Trophoblast cell (in vitro differentiated cells and primary cell): Measurements from ENCODE around the gene PRDM1.

Source experiments
- DNase-seq, 2 donors: peaks; one replicate each; pipeline ENCODE4 v3.0.0-alpha.2; 2016
- H2AFZ ChIP-seq: 2 replicates; pipeline ENCODE4 v1.6.1; 2013; ENCODE audit warnings: low read length, moderate library complexity, mild to moderate bottlenecking; ENCODE audit not compliant: insufficient read depth, poor library complexity
- H2AK5ac ChIP-seq: 2 replicates; pipeline ENCODE4 v1.6.1; 2013; ENCODE audit warnings: mild to moderate bottlenecking, low read length
- H2BK120ac ChIP-seq: 2 replicates; pipeline ENCODE4 v1.6.1; 2013; ENCODE audit warnings: low read length, mild to moderate bottlenecking, moderate library complexity; ENCODE audit not compliant: insufficient read depth, poor library complexity
- H2BK12ac ChIP-seq: 2 replicates; pipeline ENCODE4 v1.6.1; 2013; ENCODE audit warnings: mild to moderate bottlenecking, low read length, moderate library complexity
- H2BK5ac ChIP-seq: 2 replicates; pipeline ENCODE4 v1.6.1; 2013; ENCODE audit warnings: low read length, low read depth, moderate library complexity, mild to moderate bottlenecking; ENCODE audit not compliant: poor library complexity
- H3K14ac ChIP-seq: 2 replicates; pipeline ENCODE4 v1.6.1; 2013; ENCODE audit warnings: mild to moderate bottlenecking, low read length
- H3K18ac ChIP-seq: 2 replicates; pipeline ENCODE4 v1.6.1; 2013; ENCODE audit warnings: mild to moderate bottlenecking, low read length
- H3K23ac ChIP-seq: 2 replicates; pipeline ENCODE4 v1.6.1; 2013; ENCODE audit warnings: low read length
- H3K27ac ChIP-seq: 2 replicates; pipeline ENCODE4 v1.5.1; 2013; ENCODE audit warnings: low read depth, mild to moderate bottlenecking, inconsistent platforms, low read length, moderate library complexity
- H3K27me3 ChIP-seq: 2 replicates; pipeline ENCODE4 v1.6.1; 2013; ENCODE audit warnings: inconsistent platforms, mild to moderate bottlenecking, low read length, moderate library complexity; ENCODE audit not compliant: insufficient read depth
- H3K36me3 ChIP-seq, 2 experiments: 1 replicate in 1 of 2; 2 replicates in 1 of 2; pipeline ENCODE4 v1.6.1; 2013; ENCODE audit warnings: low read length in 2 of 2, mild to moderate bottlenecking in 2 of 2, moderate library complexity in 1 of 2; ENCODE audit not compliant: insufficient read depth in 2 of 2, control insufficient read depth in 1 of 2
- H3K4ac ChIP-seq: 2 replicates; pipeline ENCODE4 v1.6.1; 2013; ENCODE audit warnings: low read depth, mild to moderate bottlenecking, low read length, moderate library complexity
- H3K4me1 ChIP-seq, 2 experiments: 1 replicate in 1 of 2; 2 replicates in 1 of 2; pipeline ENCODE4 v1.6.1; 2013; ENCODE audit warnings: low read length in 2 of 2, mild to moderate bottlenecking in 2 of 2, moderate library complexity in 1 of 2; ENCODE audit not compliant: insufficient read depth in 2 of 2, control insufficient read depth in 1 of 2
- H3K4me2 ChIP-seq: 2 replicates; pipeline ENCODE4 v1.6.1; 2013; ENCODE audit warnings: inconsistent platforms, mild to moderate bottlenecking, low read length, moderate library complexity
- H3K4me3 ChIP-seq: 2 replicates; pipeline ENCODE4 v1.5.1; 2013; ENCODE audit warnings: mild to moderate bottlenecking, low read depth, low read length, inconsistent platforms
- H3K79me1 ChIP-seq: one replicate; pipeline ENCODE4 v1.6.1; 2013; ENCODE audit warnings: low read length
- H3K79me2 ChIP-seq: 2 replicates; pipeline ENCODE4 v1.6.1; 2013; ENCODE audit warnings: low read length, mild to moderate bottlenecking; ENCODE audit not compliant: control insufficient read depth, insufficient read depth, poor library complexity
- H3K9ac ChIP-seq: 2 replicates; pipeline ENCODE4 v1.6.1; 2013; ENCODE audit warnings: mild to moderate bottlenecking, low read length
- H3K9me3 ChIP-seq: 2 replicates; pipeline ENCODE4 v1.6.1; 2013; ENCODE audit warnings: low read depth, mild to moderate bottlenecking, control low read depth, inconsistent platforms, low read length; ENCODE audit not compliant: insufficient read depth
- H4K12ac ChIP-seq: 2 replicates; pipeline ENCODE4 v1.6.1; 2013; ENCODE audit warnings: low read depth, mild to moderate bottlenecking, low read length, moderate library complexity
- H4K8ac ChIP-seq: 2 replicates; pipeline ENCODE4 v1.6.1; 2013; ENCODE audit warnings: low read depth, mild to moderate bottlenecking, low read length, moderate library complexity
- H4K91ac ChIP-seq: one replicate; pipeline ENCODE4 v1.6.1; 2013; ENCODE audit warnings: low read depth, mild to moderate bottlenecking, low read length, moderate library complexity
- WGBS: extraction: QIAGEN DNeasy Blood & Tissue Kit; methylation state at CpG from one replicate; pipeline ENCODE4 v1.1.7; 2013; ENCODE audit warnings: missing lambda C conversion rate; ENCODE audit not compliant: insufficient read length, insufficient coverage; ENCODE audit errors: extremely low coverage; 5-methylcytosine and 5-hydroxymethylcytosine counted together

Gene PRDM1

DNA sequence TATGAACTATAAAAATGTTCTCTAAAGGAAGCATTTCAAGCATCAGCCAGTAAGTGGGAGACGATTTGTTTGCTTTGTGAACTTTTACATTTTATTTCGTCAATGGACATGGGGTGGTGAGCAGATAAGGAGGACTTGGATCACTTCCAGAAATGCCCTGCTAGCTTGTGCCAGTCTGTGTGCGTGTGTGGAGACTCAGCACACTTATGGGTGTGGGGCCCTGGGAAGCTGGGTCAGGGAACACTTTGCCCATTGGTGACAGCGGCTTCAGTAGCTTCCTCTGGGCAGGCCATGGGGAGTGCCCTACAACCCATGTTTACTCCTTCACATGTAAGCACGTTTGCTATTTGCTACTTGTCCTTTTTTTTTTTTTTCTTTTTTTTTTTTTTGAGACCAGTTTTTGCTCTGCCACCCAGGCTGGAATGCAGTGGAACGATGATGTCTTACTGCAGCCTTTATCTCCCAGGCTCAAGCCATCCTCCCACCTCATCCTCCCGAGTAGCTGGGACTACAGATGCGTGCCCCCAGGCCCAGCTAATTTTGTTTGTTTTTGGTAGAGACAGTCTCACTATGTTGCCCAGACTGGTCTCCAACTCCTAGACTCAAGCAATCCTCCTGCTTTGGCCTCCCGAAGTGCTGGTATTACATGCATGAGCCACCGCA, 24.2 kb downstream of the PRDM1 start:
- no peak overlapping the region for H2AFZ ChIP-seq
- no peaks in the 10 kb centered on the region for H3K4me1 ChIP-seq
- H3K14ac ChIP-seq = no peak overlapping the region
- no peak overlapping the region for H4K91ac ChIP-seq
- peaks cover 4% of the 10 kb centered on the region for H3K9me3 ChIP-seq
- H3K79me1 ChIP-seq = no peaks in the 10 kb centered on the region
- no peaks in the 10 kb centered on the region for H3K36me3 ChIP-seq
- H2BK12ac ChIP-seq = no peak overlapping the region
- H4K12ac ChIP-seq = no peak overlapping the region
- no peak overlapping the region for H3K9ac ChIP-seq
- no peaks in the 10 kb centered on the region for H3K27me3 ChIP-seq
- no peak overlapping the region for H3K23ac ChIP-seq
- no peak overlapping the region for H2AK5ac ChIP-seq
- no peak overlapping the region for H3K4ac ChIP-seq
- no CpG with 5 or more reads among the region's 10 CpGs for whole genome bisulfite sequencing
- no peak overlapping the region for H2BK120ac ChIP-seq
- no peak overlapping the region for H4K8ac ChIP-seq
- no peak for DNase-seq
- H2BK5ac ChIP-seq = no peak overlapping the region
- H3K18ac ChIP-seq = no peak overlapping the region
- H3K4me3 ChIP-seq = no peak overlapping the region
- no peak overlapping the region for H3K4me2 ChIP-seq
- no peaks in the 10 kb centered on the region for H3K79me2 ChIP-seq
- H3K27ac ChIP-seq = no peak overlapping the region

DNA sequence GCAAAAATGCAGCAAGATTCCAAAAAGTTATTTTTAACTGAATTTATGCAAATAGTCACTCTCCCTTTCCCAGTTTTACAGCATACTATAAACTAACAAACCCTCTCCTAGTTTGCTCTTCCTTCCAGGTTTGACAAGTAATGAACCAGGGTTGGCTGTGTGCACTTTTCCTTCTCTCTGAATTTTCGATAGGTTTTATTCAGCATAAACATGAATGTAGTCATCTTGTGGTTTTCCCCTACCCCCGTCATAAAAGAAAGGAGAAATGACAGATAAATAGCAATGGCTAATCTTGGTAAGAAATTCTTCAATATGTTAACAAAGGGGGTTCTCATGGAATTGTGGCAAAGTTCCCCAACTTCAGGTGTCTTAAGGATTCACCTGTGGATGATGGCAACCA, 26.3 kb downstream of the PRDM1 start:
- Histone ChIP-seq H4K8ac (no peak overlapping the region), H3K27me3 (no peaks in the 10 kb centered on the region), H3K4ac (no peak overlapping the region), H2AFZ (no peak overlapping the region), H3K36me3 (no peaks in the 10 kb centered on the region), H4K12ac (no peak overlapping the region), H3K4me3 (no peak overlapping the region), H3K9me3 (peaks cover 2% of the 10 kb centered on the region), H3K79me1 (no peaks in the 10 kb centered on the region), H3K27ac (no peak overlapping the region), H2BK120ac (no peak overlapping the region), H2BK5ac (no peak overlapping the region), H2BK12ac (no peak overlapping the region), H3K4me1 (no peaks in the 10 kb centered on the region), H3K4me2 (no peak overlapping the region), H4K91ac (no peak overlapping the region), H3K9ac (no peak overlapping the region), H3K79me2 (no peaks in the 10 kb centered on the region), H3K14ac (no peak overlapping the region), H2AK5ac (no peak overlapping the region), H3K18ac (no peak overlapping the region), H3K23ac (no peak overlapping the region)
- no peak for DNase-seq
- no CpG with 5 or more reads among the region's 2 CpGs for WGBS

DNA sequence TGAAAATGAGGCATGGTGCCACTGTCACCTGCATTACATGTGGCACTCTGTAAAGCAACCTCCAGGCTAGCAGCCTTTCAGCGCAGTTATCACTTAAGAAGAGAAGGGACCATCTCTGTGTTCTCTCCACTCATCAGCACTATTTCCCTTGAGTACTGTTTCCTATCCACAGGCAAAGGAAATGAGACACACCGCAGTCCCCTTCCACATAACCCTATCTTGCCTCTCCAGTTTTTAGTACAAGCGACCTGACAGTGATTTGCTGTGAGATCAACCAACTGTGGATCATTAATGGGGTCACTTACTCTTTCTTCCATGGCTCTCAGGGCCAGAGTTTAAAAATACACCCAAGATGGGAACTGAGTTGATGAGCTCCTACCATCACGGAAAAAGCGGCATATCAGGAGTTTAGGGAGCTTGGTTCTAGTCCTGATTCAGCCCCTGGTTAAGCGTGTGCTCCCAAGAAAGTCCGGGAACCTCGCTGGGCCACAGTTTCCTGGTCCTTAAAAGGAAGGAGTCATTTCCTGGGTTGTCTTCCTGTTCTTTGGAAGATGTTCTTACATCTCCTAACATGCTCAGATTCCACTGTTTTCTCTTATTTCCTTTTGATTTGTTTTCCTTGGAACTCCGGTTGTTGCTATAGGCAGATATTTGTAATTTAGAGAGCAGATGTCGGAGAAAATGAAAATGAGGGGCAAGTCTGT, 27.3 kb downstream of the PRDM1 start:
- Histone ChIP-seq H3K9me3 (peaks cover 2% of the 10 kb centered on the region), H2BK12ac (no peak overlapping the region), H2BK120ac (no peak overlapping the region), H3K79me1 (no peaks in the 10 kb centered on the region), H2BK5ac (no peak overlapping the region), H3K14ac (no peak overlapping the region), H4K12ac (no peak overlapping the region), H3K4me1 (no peaks in the 10 kb centered on the region), H4K91ac (no peak overlapping the region), H3K27me3 (no peaks in the 10 kb centered on the region), H3K4ac (no peak overlapping the region), H3K4me2 (no peak overlapping the region), H3K36me3 (no peaks in the 10 kb centered on the region), H3K9ac (no peak overlapping the region), H2AFZ (no peak overlapping the region), H3K79me2 (no peaks in the 10 kb centered on the region), H3K23ac (no peak overlapping the region), H3K27ac (no peak overlapping the region), H3K4me3 (no peak overlapping the region), H2AK5ac (no peak overlapping the region), H4K8ac (no peak overlapping the region), H3K18ac (no peak overlapping the region)
- no peak for DNase-seq
- no CpG with 5 or more reads among the region's 10 CpGs for WGBS

DNA sequence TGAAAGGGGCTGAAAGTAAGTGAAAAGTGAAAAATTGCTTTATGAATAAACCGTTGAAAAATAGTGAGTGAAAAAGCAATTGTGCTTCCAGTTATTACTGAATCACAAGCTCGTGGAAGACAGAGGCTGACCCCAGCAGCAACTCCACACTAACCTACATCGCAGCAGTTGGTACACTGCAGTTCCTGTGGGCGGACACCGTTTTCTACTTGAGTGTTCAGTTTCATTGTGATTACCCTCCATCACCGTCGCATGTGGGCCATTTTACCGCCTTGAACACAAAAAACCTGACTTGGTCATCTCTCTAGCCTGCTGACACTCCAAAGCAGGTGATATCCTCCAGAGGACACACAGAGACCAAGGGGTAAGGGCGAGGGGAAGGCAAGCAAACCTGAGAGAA, 28.4 kb downstream of the PRDM1 start:
- H4K91ac ChIP-seq = no peak overlapping the region
- no peak overlapping the region for H2BK5ac ChIP-seq
- H3K18ac ChIP-seq = no peak overlapping the region
- peaks cover 2% of the 10 kb centered on the region for H3K9me3 ChIP-seq
- no peak overlapping the region for H2BK120ac ChIP-seq
- peaks cover under 1 to 7% of the 10 kb centered on the region in 2 experiments for H3K4me1 ChIP-seq
- no peak overlapping the region for H3K4me2 ChIP-seq
- no peak overlapping the region for H3K27ac ChIP-seq
- DNase-seq = no peak
- no peak overlapping the region for H3K4me3 ChIP-seq
- no CpG with 5 or more reads among the region's 9 CpGs for WGBS
- no peaks in the 10 kb centered on the region for H3K27me3 ChIP-seq
- H2AK5ac ChIP-seq = no peak overlapping the region
- H4K8ac ChIP-seq = no peak overlapping the region
- H3K23ac ChIP-seq = no peak overlapping the region
- H3K79me1 ChIP-seq = no peaks in the 10 kb centered on the region
- no peak overlapping the region for H2BK12ac ChIP-seq
- no peak overlapping the region for H2AFZ ChIP-seq
- no peak overlapping the region for H3K9ac ChIP-seq
- no peak overlapping the region for H3K4ac ChIP-seq
- no peaks in the 10 kb centered on the region for H3K79me2 ChIP-seq
- H3K36me3 ChIP-seq = no peaks in the 10 kb centered on the region
- H3K14ac ChIP-seq = no peak overlapping the region
- no peak overlapping the region for H4K12ac ChIP-seq
